ENCODE measurements around the gene FGFR4.
"Not testable (repeated sequence)": the region's sequence is repeated elsewhere in the genome, so short reads cannot be mapped to it uniquely, and the experiment has no call there.

Gene FGFR4

GRCh38 chr5:177086654-177087397, at the start of gene FGFR4:
Gene FGFR4 (plus strand): TSS chr5:177086915. CDS start chr5:177089603, 2,688 bp downstream.
- DNase-seq, result peak; percentile 91

- no peak for DNase-seq
Measured at GRCh38 chr5:177036921-177037320, 49.8 kb upstream of the FGFR4 start.

GRCh38 chr5:177040814-177041420, 45.8 kb upstream of the FGFR4 start:
- no peak for DNase-seq

GRCh38 chr5:177041936-177042335, 44.8 kb upstream of the FGFR4 start:
- DNase-seq, result no peak

- no peak for DNase-seq
Measured at GRCh38 chr5:177043114-177043513, 43.6 kb upstream of the FGFR4 start.

GRCh38 chr5:177043958-177044357, 42.8 kb upstream of the FGFR4 start:
- DNase-seq, result no peak

GRCh38 chr5:177044641-177045040, 42.1 kb upstream of the FGFR4 start:
- no peak for DNase-seq

GRCh38 chr5:177045631-177046030, 41.1 kb upstream of the FGFR4 start:
- DNase-seq, result no peak

GRCh38 chr5:177048531-177048930, 38.2 kb upstream of the FGFR4 start:
- DNase-seq, result not testable (repeated sequence)

- peak; percentile 35 for DNase-seq
Measured at GRCh38 chr5:177049285-177049684, 37.4 kb upstream of the FGFR4 start.

- DNase-seq, result no peak
Measured at GRCh38 chr5:177064500-177065277, 22.0 kb upstream of the FGFR4 start.

GRCh38 chr5:177065491-177065890, 21.2 kb upstream of the FGFR4 start:
- no peak for DNase-seq

- DNase-seq, result no peak
Measured at GRCh38 chr5:177066224-177066623, 20.5 kb upstream of the FGFR4 start.

GRCh38 chr5:177067503-177067902, 19.2 kb upstream of the FGFR4 start:
- no peak for DNase-seq

- no peak for DNase-seq
Measured at GRCh38 chr5:177070536-177071191, 16.1 kb upstream of the FGFR4 start.

- peak; percentile 91 for DNase-seq
Measured at GRCh38 chr5:177071666-177072385, 14.9 kb upstream of the FGFR4 start.

GRCh38 chr5:177077335-177077734, 9.4 kb upstream of the FGFR4 start:
- no peak for DNase-seq

GRCh38 chr5:177079606-177080005, 7.1 kb upstream of the FGFR4 start:
- DNase-seq, result no peak

- no peak for DNase-seq
Measured at GRCh38 chr5:177080265-177080664, 6.5 kb upstream of the FGFR4 start.

- no peak for DNase-seq
Measured at GRCh38 chr5:177081859-177082258, 4.9 kb upstream of the FGFR4 start.

- no peak for DNase-seq
Measured at GRCh38 chr5:177083357-177083756, 3.4 kb upstream of the FGFR4 start.

GRCh38 chr5:177084175-177084574, 2.5 kb upstream of the FGFR4 start:
- DNase-seq, result no peak
